ENCODE data around the gene TRABD2A.

DNA sequence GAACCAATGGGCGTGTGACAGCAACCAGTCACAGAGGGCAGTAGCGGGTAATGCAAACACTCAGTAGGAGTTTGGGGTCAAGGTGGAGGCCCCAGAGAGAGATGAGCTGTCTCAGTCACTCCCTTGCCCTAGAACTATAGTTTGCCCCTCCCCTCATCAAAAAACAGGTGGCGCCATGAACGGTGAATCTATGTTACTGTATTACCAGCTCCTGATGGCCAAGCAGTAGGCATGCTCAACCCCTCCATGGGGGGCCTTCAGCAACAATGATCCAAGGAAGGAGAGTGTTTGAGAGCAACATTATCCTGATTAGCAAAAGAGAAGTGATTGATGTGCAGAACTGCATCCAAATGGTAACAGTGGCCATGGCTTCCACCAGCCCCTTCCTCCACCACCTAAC is 30.4 kb downstream of the TRABD2A start:
- TF ChIP-seq, protein P1, sequence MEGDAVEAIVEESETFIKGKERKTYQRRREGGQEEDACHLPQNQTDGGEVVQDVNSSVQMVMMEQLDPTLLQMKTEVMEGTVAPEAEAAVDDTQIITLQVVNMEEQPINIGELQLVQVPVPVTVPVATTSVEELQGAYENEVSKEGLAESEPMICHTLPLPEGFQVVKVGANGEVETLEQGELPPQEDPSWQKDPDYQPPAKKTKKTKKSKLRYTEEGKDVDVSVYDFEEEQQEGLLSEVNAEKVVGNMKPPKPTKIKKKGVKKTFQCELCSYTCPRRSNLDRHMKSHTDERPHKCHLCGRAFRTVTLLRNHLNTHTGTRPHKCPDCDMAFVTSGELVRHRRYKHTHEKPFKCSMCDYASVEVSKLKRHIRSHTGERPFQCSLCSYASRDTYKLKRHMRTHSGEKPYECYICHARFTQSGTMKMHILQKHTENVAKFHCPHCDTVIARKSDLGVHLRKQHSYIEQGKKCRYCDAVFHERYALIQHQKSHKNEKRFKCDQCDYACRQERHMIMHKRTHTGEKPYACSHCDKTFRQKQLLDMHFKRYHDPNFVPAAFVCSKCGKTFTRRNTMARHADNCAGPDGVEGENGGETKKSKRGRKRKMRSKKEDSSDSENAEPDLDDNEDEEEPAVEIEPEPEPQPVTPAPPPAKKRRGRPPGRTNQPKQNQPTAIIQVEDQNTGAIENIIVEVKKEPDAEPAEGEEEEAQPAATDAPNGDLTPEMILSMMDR (IDR thresholded peaks at IDR 0.05; ENCODE audit: low read length) = no peak
- TF ChIP-seq EZH2 (optimal IDR thresholded peaks at IDR 0.05; ENCODE audit: low read depth, low read length) (no peak), EZH2phosphoT487 (IDR thresholded peaks at IDR 0.05; ENCODE audit: low read length) (no peak)
